Effector memory CD8-positive, alpha-beta T cell (primary cell): ENCODE measurements around the gene BCL6B.
A peak's percentile ranks its signal among the peaks of the same experiment; 100 is the strongest.
"Not testable (repeated sequence)": the region's sequence is repeated elsewhere in the genome, so short reads cannot be mapped to it uniquely, and the experiment has no call there.

Source experiments
- ATAC-seq: fragments of 150-1000 bp; cut with Tn5 transposase; replicated peaks from 2 replicates; pipeline ENCODE4 v1.10.0; 2021; ENCODE audit warnings: mild to moderate bottlenecking, moderate library complexity
- DNase-seq, 3 experiments: peaks; one replicate each; pipeline ENCODE4 v3.0.0; 2021
- H3K27ac Mint-ChIP-seq, 2 donors: one replicate each; pipeline ENCODE4 v1.8.0; 2022; ENCODE audit warnings: mild to moderate bottlenecking in 2 of 2, mixed read lengths in 2 of 2, moderate library complexity in 2 of 2
- H3K27me3 Mint-ChIP-seq, 2 donors: one replicate each; pipeline ENCODE4 v1.8.0; 2022; ENCODE audit warnings: mixed read lengths in 2 of 2
- H3K36me3 Mint-ChIP-seq: one replicate; pipeline ENCODE4 v1.8.0; 2022; ENCODE audit warnings: mild to moderate bottlenecking, moderate library complexity, mixed read lengths; ENCODE audit not compliant: insufficient read depth
- H3K4me1 Mint-ChIP-seq, 2 donors: one replicate each; pipeline ENCODE4 v1.8.0; 2022; ENCODE audit warnings: low read depth in 2 of 2, mixed read lengths in 2 of 2
- H3K4me3 Mint-ChIP-seq, 2 donors: one replicate each; pipeline ENCODE4 v1.8.0; 2022; ENCODE audit warnings: mild to moderate bottlenecking in 2 of 2, mixed read lengths in 2 of 2, moderate library complexity in 2 of 2
- H3K9me3 Mint-ChIP-seq, 2 donors: one replicate each; pipeline ENCODE4 v1.8.0; 2022; ENCODE audit warnings: mixed read lengths in 2 of 2
- total RNA-seq, 9 experiments: gene quantifications; one replicate each; lab custom pipeline; 2026; lab: John Stamatoyannopoulos, UW

Gene BCL6B
- 0 to 0.36 (median 0.06) reads per million in 9 experiments for total RNA-seq

GRCh38 chr17:7022781-7023571 lies at the start of gene BCL6B:
TSS of gene BCL6B (plus strand) at chr17:7023050. CDS start at chr17:7023672, 622 bp downstream.
- Mint-ChIP-seq H3K27me3 (no peaks in the 10 kb centered on the region), H3K36me3 (peaks cover 25% of the 10 kb centered on the region), H3K4me3 (peak within 1 kb of the TSS; percentile 72 to 83), H3K9me3 (no peaks in the 10 kb centered on the region), H3K27ac (peak within 1 kb of the TSS; percentile 89 to 92), H3K4me1 (peaks cover 35 to 40% of the 10 kb centered on the region in 2 donors)
- ATAC-seq, result no peak
- no peak for DNase-seq

GRCh38 chr17:6979440-6979839 lies 43.4 kb upstream of the BCL6B start:
- not testable (repeated sequence) for H3K9me3 Mint-ChIP-seq, H3K4me1 Mint-ChIP-seq, H3K4me3 Mint-ChIP-seq, DNase-seq, H3K36me3 Mint-ChIP-seq, H3K27me3 Mint-ChIP-seq, ATAC-seq, H3K27ac Mint-ChIP-seq

GRCh38 chr17:6981426-6981825 lies 41.4 kb upstream of the BCL6B start:
- no peaks in the 10 kb centered on the region for H3K36me3 Mint-ChIP-seq
- H3K27me3 Mint-ChIP-seq, result no peaks in the 10 kb centered on the region
- DNase-seq (no peak), ATAC-seq (no peak)
- no peak overlapping the region for H3K27ac Mint-ChIP-seq
- H3K9me3 Mint-ChIP-seq, result no peaks in the 10 kb centered on the region
- H3K4me1 Mint-ChIP-seq, result peaks cover 0 to 3% of the 10 kb centered on the region in 2 donors
- no peak overlapping the region for H3K4me3 Mint-ChIP-seq

GRCh38 chr17:6985266-6985665 lies 37.6 kb upstream of the BCL6B start:
- Mint-ChIP-seq H3K4me3 (no peak overlapping the region), H3K27ac (no peak overlapping the region), H3K4me1 (peaks cover 0 to 3% of the 10 kb centered on the region in 2 donors), H3K27me3 (no peaks in the 10 kb centered on the region), H3K9me3 (no peaks in the 10 kb centered on the region), H3K36me3 (no peaks in the 10 kb centered on the region)
- DNase-seq, result no peak
- ATAC-seq, result no peak

GRCh38 chr17:6986676-6987075 lies 36.2 kb upstream of the BCL6B start:
- ATAC-seq (no peak), DNase-seq (no peak)
- no peak overlapping the region for H3K4me3 Mint-ChIP-seq

GRCh38 chr17:6989779-6990178 lies 33.1 kb upstream of the BCL6B start:
- H3K36me3 Mint-ChIP-seq, result no peaks in the 10 kb centered on the region
- H3K27ac Mint-ChIP-seq, result no peak overlapping the region
- no peak overlapping the region for H3K4me3 Mint-ChIP-seq
- no peaks in the 10 kb centered on the region for H3K9me3 Mint-ChIP-seq
- DNase-seq (no peak), ATAC-seq (no peak)
- no peaks in the 10 kb centered on the region for H3K27me3 Mint-ChIP-seq
- no peaks in the 10 kb centered on the region for H3K4me1 Mint-ChIP-seq

More at GRCh38 chr17:6986676-6987075, 36.2 kb upstream of the BCL6B start:
- H3K36me3 Mint-ChIP-seq, result no peaks in the 10 kb centered on the region
- no peaks in the 10 kb centered on the region for H3K27me3 Mint-ChIP-seq
- H3K9me3 Mint-ChIP-seq, result no peaks in the 10 kb centered on the region
- H3K27ac Mint-ChIP-seq, result peak overlapping the region in 1 of 2 donors; percentile 5
- no peaks in the 10 kb centered on the region for H3K4me1 Mint-ChIP-seq

- peak overlapping the region; percentile 52 to 53 for H3K27ac Mint-ChIP-seq
- H3K9me3 Mint-ChIP-seq, DNase-seq, H3K27me3 Mint-ChIP-seq, ATAC-seq, H3K36me3 Mint-ChIP-seq, H3K4me1 Mint-ChIP-seq, H3K4me3 Mint-ChIP-seq: not testable (repeated sequence)
Observed at GRCh38 chr17:6993613-6994056, 29.2 kb upstream of the BCL6B start.

- Mint-ChIP-seq H3K27ac (peak overlapping the region; percentile 52 to 53), H3K4me1 (no peaks in the 10 kb centered on the region), H3K4me3 (no peak overlapping the region), H3K36me3 (peaks cover 3% of the 10 kb centered on the region), H3K9me3 (no peaks in the 10 kb centered on the region), H3K27me3 (no peaks in the 10 kb centered on the region)
- ATAC-seq, result no peak
- no peak for DNase-seq
Observed at GRCh38 chr17:6994118-6994598, 28.7 kb upstream of the BCL6B start.

- no peaks in the 10 kb centered on the region for H3K9me3 Mint-ChIP-seq
- peaks cover 6% of the 10 kb centered on the region for H3K36me3 Mint-ChIP-seq
- H3K4me1 Mint-ChIP-seq, result no peaks in the 10 kb centered on the region
- DNase-seq (no peak), ATAC-seq (no peak)
- no peaks in the 10 kb centered on the region for H3K27me3 Mint-ChIP-seq
- no peak overlapping the region for H3K4me3 Mint-ChIP-seq
- H3K27ac Mint-ChIP-seq, result peak overlapping the region; percentile 52 to 53
Observed at GRCh38 chr17:6994666-6995256, 28.1 kb upstream of the BCL6B start.

GRCh38 chr17:6995500-6996255 lies 27.2 kb upstream of the BCL6B start, which contains the start of gene ALOX12:
TSS of gene ALOX12 (plus strand) at chr17:6996049. CDS start at chr17:6996118, 69 bp downstream.
- no peak within 1 kb of the TSS for H3K4me3 Mint-ChIP-seq
- H3K36me3 Mint-ChIP-seq, result peaks cover 8% of the 10 kb centered on the region
- no peaks in the 10 kb centered on the region for H3K4me1 Mint-ChIP-seq

GRCh38 chr17:6996256-6997011 lies 26.4 kb upstream of the BCL6B start:
- H3K27me3 Mint-ChIP-seq, result no peaks in the 10 kb centered on the region
- H3K9me3 Mint-ChIP-seq, result no peaks in the 10 kb centered on the region
- peaks cover 16% of the 10 kb centered on the region for H3K36me3 Mint-ChIP-seq
- DNase-seq, result no peak
- H3K4me3 Mint-ChIP-seq, result no peak overlapping the region
- ATAC-seq, result no peak
- peaks cover 0 to under 1% of the 10 kb centered on the region in 2 donors for H3K4me1 Mint-ChIP-seq
- no peak overlapping the region for H3K27ac Mint-ChIP-seq

More at GRCh38 chr17:6995500-6996255, 27.2 kb upstream of the BCL6B start, which contains the start of gene ALOX12:
- no peak within 1 kb of the TSS for H3K27ac Mint-ChIP-seq
- H3K27me3 Mint-ChIP-seq, result no peaks in the 10 kb centered on the region
- no peak for ATAC-seq
- H3K9me3 Mint-ChIP-seq, result no peaks in the 10 kb centered on the region
- DNase-seq, result no peak

GRCh38 chr17:6997171-6997570 lies 25.7 kb upstream of the BCL6B start:
- DNase-seq (no peak), ATAC-seq (no peak)
- peaks cover 22% of the 10 kb centered on the region for H3K36me3 Mint-ChIP-seq
- no peak overlapping the region for H3K27ac Mint-ChIP-seq
- H3K4me1 Mint-ChIP-seq, result peaks cover 3 to 4% of the 10 kb centered on the region in 2 donors
- no peaks in the 10 kb centered on the region for H3K9me3 Mint-ChIP-seq
- H3K4me3 Mint-ChIP-seq, result no peak overlapping the region
- H3K27me3 Mint-ChIP-seq, result no peaks in the 10 kb centered on the region
